ENCODE results near the gene AFF3. TPM values are rescaled to one million over a fixed set of nuclear protein-coding genes. Genes with fewer than 3 reads are reported as not detected.

AFF3 gene
- total and polyA plus RNA-seq, 2 experiments from 2014 or later, result 7.3 to 7.8 TPM

DNA sequence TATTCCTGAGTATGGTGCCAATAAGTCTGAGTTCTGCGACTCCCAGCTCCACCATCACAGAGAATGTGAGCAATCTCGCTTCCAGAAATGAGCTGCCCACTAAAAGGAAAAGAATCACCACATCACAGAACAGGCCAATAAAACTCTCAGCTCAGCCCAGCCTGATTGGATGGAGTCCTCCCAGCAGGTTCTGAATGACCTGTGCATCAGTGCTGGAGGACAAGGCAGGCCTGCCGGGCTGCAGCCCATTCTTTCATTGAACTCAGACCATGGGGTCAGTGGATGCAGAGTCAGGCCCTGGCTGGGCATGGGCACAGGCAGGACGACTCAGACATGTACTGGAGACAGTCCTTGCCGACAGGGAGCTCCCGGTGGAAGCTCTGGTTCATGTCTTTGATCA lies 519.9 kb downstream of the AFF3 start:
- no peaks in the 10 kb centered on the region for H3K9me3 ChIP-seq (ENCODE audit: low read depth)
- H3K27ac ChIP-seq, result peak overlapping the region; percentile 71
- H3K4me3 ChIP-seq, result no peak overlapping the region
- peaks cover 3% of the 10 kb centered on the region for H3K4me1 ChIP-seq (ENCODE audit: insufficient read depth)
- H3K9me2 ChIP-seq (replicated peaks; ENCODE audit: insufficient read depth), result no peaks in the 10 kb centered on the region
- WGBS (ENCODE audit: low lambda C conversion rate, missing lambda C conversion rate), result 57% methylated on average over 6 of the region's 6 CpGs
- H4K20me1 ChIP-seq (ENCODE audit: insufficient read depth, poor library complexity, severe bottlenecking), result no peaks in the 10 kb centered on the region
- no peaks in the 10 kb centered on the region for H3K36me3 ChIP-seq (replicated peaks; ENCODE audit: insufficient read depth, low read depth)
- H3K27me3 ChIP-seq, result peaks cover 5% of the 10 kb centered on the region
- DNase-seq (ENCODE audit: low spot score), result no peak
- H2AFZ ChIP-seq, result no peak overlapping the region
- TF ChIP-seq EZH2phosphoT487 (IDR thresholded peaks at IDR 0.05; ENCODE audit: low read depth, severe bottlenecking, unreplicated experiment) (no peak), EZH2 (IDR thresholded peaks at IDR 0.05; ENCODE audit: borderline replicate concordance) (no peak)
- TF ChIP-seq, protein P1, sequence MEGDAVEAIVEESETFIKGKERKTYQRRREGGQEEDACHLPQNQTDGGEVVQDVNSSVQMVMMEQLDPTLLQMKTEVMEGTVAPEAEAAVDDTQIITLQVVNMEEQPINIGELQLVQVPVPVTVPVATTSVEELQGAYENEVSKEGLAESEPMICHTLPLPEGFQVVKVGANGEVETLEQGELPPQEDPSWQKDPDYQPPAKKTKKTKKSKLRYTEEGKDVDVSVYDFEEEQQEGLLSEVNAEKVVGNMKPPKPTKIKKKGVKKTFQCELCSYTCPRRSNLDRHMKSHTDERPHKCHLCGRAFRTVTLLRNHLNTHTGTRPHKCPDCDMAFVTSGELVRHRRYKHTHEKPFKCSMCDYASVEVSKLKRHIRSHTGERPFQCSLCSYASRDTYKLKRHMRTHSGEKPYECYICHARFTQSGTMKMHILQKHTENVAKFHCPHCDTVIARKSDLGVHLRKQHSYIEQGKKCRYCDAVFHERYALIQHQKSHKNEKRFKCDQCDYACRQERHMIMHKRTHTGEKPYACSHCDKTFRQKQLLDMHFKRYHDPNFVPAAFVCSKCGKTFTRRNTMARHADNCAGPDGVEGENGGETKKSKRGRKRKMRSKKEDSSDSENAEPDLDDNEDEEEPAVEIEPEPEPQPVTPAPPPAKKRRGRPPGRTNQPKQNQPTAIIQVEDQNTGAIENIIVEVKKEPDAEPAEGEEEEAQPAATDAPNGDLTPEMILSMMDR (IDR thresholded peaks at IDR 0.05; ENCODE audit: poor library complexity), result no peak
- H3K4me2 ChIP-seq, result no peak overlapping the region
- no peaks in the 10 kb centered on the region for H3K79me2 ChIP-seq

DNA sequence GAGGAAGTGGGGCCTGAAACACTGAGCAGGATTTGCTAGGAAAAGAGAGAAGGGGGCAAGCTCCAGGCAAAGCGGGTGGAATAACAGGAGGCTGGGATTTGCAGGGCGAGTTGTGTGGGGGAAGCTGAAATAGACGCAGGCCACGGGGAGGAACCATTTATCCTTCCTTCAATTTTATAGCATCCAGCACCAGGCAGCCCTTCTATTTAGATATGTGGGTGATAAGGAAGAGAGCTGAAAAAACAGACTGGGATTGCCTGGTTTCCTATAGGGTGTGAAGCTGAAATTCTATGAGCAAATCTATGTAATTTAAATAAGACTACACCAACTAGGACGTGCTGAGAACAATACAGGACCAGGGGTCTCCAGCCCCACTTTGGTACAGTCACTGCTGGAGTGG lies 520.6 kb downstream of the AFF3 start:
- Histone ChIP-seq H3K79me2 (no peaks in the 10 kb centered on the region), H4K20me1 (ENCODE audit: insufficient read depth, poor library complexity, severe bottlenecking) (no peaks in the 10 kb centered on the region), H3K9me2 (replicated peaks; ENCODE audit: insufficient read depth) (no peaks in the 10 kb centered on the region), H3K36me3 (replicated peaks; ENCODE audit: insufficient read depth, low read depth) (no peaks in the 10 kb centered on the region), H3K4me3 (no peak overlapping the region), H3K27ac (peak overlapping the region; percentile 71), H3K4me1 (ENCODE audit: insufficient read depth) (peaks cover 3% of the 10 kb centered on the region), H3K9me3 (ENCODE audit: low read depth) (no peaks in the 10 kb centered on the region), H3K27me3 (peaks cover 3% of the 10 kb centered on the region), H3K4me2 (no peak overlapping the region), H2AFZ (no peak overlapping the region)
- WGBS (ENCODE audit: low lambda C conversion rate, missing lambda C conversion rate), result 73% methylated on average over 5 of the region's 5 CpGs
- TF ChIP-seq EZH2phosphoT487 (IDR thresholded peaks at IDR 0.05; ENCODE audit: low read depth, severe bottlenecking, unreplicated experiment), result no peak
- no peak for TF ChIP-seq EZH2 (IDR thresholded peaks at IDR 0.05; ENCODE audit: borderline replicate concordance)
- TF ChIP-seq, protein P1 (IDR thresholded peaks at IDR 0.05; ENCODE audit: poor library complexity), result no peak
- DNase-seq (ENCODE audit: low spot score), result no peak

DNA sequence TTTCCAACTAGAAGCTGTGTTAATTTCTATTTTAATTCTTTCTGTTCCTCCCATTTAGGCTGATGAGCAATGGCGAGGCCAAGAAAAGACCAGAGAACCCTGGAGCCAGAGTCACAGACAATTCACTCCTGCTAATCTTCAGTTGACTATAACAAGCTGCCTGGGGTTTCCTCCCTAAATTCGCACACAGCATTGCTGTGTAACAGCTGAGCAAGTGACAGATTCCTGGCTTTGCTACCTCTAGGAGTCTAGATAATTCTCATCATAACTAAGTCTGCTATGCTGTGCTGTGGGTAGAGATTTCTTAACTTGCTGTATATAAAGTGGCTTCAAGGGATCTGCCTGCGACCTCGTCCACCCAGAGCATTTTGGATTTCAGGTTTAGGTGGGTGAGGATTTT lies 521.3 kb downstream of the AFF3 start:
- Histone ChIP-seq H2AFZ (no peak overlapping the region), H3K4me1 (ENCODE audit: insufficient read depth) (peaks cover 3% of the 10 kb centered on the region), H4K20me1 (ENCODE audit: insufficient read depth, poor library complexity, severe bottlenecking) (no peaks in the 10 kb centered on the region), H3K27me3 (no peaks in the 10 kb centered on the region), H3K4me2 (no peak overlapping the region), H3K4me3 (no peak overlapping the region), H3K79me2 (no peaks in the 10 kb centered on the region), H3K9me2 (replicated peaks; ENCODE audit: insufficient read depth) (no peaks in the 10 kb centered on the region), H3K9me3 (ENCODE audit: low read depth) (no peaks in the 10 kb centered on the region), H3K36me3 (replicated peaks; ENCODE audit: insufficient read depth, low read depth) (no peaks in the 10 kb centered on the region), H3K27ac (no peak overlapping the region)
- no peak for DNase-seq (ENCODE audit: low spot score)
- TF ChIP-seq EZH2 (IDR thresholded peaks at IDR 0.05; ENCODE audit: borderline replicate concordance) (no peak), EZH2phosphoT487 (IDR thresholded peaks at IDR 0.05; ENCODE audit: low read depth, severe bottlenecking, unreplicated experiment) (no peak)
- TF ChIP-seq, protein P1 (IDR thresholded peaks at IDR 0.05; ENCODE audit: poor library complexity), result no peak
- WGBS (ENCODE audit: low lambda C conversion rate, missing lambda C conversion rate), result 95% methylated on average over 4 of the region's 4 CpGs

DNA sequence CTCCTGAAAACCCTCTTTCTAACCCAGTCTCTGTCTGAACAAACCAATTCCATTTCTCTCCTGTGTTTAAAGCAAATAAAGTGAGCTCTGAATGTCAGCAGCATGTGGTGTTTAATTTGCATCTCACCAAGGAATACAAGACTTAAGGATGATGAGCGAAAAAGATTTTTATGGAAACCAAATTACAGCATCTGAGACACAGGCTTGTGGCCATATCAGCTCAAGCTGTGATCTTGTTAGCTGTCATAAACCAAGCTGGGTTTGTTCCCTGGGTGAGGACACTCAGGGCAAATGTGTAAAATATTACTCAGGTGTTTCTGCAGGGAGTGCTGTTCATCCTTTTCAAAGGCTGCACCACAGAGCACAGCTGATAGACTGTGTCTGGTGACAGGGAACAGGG lies 523.2 kb downstream of the AFF3 start:
- no peaks in the 10 kb centered on the region for H3K79me2 ChIP-seq
- H3K36me3 ChIP-seq (replicated peaks; ENCODE audit: insufficient read depth, low read depth), result no peaks in the 10 kb centered on the region
- H3K4me2 ChIP-seq, result no peak overlapping the region
- H3K9me2 ChIP-seq (replicated peaks; ENCODE audit: insufficient read depth), result no peaks in the 10 kb centered on the region
- peaks cover 3% of the 10 kb centered on the region for H3K4me1 ChIP-seq (ENCODE audit: insufficient read depth)
- no peaks in the 10 kb centered on the region for H4K20me1 ChIP-seq (ENCODE audit: insufficient read depth, poor library complexity, severe bottlenecking)
- no peaks in the 10 kb centered on the region for H3K27me3 ChIP-seq
- H2AFZ ChIP-seq, result no peak overlapping the region
- no peak overlapping the region for H3K4me3 ChIP-seq
- TF ChIP-seq, protein P1 (IDR thresholded peaks at IDR 0.05; ENCODE audit: poor library complexity), result no peak
- TF ChIP-seq EZH2phosphoT487 (IDR thresholded peaks at IDR 0.05; ENCODE audit: low read depth, severe bottlenecking, unreplicated experiment), result no peak
- TF ChIP-seq EZH2 (IDR thresholded peaks at IDR 0.05; ENCODE audit: borderline replicate concordance), result no peak
- DNase-seq (ENCODE audit: low spot score), result no peak
- no peak overlapping the region for H3K27ac ChIP-seq
- no peaks in the 10 kb centered on the region for H3K9me3 ChIP-seq (ENCODE audit: low read depth)
- WGBS (ENCODE audit: low lambda C conversion rate, missing lambda C conversion rate), result 81% methylated on average over 1 of the region's 1 CpG

Data from hepatocyte (in vitro differentiated cells).